GM21515 (cell line): Measurements from ENCODE around the gene ATP1A3.
"Not testable (repeated sequence)": the region's sequence is repeated elsewhere in the genome, so short reads cannot be mapped to it uniquely, and the experiment has no call there.

ENCODE experiments used
- ATAC-seq: cut with Tn5 transposase; IDR thresholded peaks from one replicate; pipeline ENCODE4 v1.9.1; 2021; ENCODE audit not compliant: unreplicated experiment

ATP1A3 gene

DNA sequence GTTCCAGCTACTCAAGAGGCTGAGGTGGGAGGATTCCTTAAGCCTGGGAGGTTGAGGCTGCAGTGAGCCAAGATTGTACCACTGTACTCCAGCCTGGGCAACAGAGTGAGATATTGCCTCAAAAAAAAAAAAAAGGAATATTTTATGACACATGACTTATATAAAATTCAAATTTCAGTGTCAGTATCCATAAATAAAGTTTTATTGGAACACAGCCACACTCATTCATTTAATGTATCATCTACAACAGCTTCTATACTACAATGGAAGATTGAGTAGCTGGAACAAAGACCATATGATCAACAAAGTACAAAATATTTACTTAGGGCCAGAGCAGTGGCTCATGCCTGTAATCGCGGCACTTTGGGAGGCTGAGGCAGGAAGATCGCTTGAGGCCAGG, 18.7 kb upstream of the ATP1A3 start:
- not testable (repeated sequence) for ATAC-seq

DNA sequence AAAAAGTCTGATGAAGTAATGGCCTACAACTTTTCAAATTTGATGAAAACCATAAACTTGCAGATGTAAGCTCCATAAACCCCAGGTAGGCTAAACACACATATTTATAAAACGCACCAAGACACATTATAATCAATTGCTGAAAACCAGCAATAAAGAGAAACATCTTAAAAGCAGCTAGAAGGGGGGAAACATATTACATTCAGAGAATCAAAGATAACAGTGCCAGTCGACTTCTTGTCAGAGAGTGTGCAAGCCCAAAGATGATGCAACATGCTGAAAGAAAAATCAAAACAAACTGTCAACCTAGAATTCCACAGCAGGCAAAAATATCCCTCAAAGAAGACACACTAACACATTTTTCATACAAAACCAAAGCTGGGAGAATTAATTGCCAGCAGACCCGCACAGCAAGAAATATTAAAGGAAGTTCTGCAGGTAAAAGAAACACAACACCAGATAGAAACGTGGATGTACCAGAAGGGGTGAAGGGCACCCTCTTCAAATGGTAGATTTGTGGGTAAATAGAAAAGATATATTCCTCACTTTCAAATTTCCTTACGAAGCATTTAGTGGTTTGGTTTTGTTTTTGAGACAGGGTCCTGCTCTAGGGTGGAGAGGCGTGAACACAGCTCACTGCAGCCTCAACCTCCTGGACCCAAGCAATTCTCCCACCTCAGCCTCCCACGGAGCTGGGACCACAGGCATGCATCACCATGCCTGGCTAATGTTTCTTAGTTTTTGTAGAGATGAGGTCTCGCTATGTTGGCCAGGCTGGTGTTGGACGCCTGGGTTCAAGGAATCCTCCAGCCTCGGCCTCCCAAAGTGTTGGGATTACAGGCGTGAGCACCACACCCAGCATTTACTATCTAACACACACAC, 16.5 kb upstream of the ATP1A3 start:
- ATAC-seq, result no peak

DNA sequence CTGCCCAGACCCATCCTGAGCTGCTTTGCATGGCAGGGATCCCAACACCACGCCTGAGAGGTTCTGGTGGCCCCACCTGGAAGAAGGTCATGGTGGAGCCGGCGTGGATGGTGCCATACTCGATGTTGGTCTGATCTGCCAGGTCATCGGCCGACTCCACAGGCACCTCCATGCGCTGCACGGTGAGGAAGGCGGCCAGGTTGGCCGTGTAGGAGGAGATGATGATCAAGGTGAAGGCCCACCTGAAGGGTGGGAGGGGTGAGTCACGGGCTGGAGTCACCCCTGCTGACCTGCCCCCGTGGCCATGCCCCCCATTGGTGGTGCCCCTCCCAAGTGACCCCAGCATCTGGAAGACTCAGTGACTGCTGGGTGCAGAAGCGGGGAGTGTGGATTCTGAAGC, 12.5 kb upstream of the ATP1A3 start:
- no peak for ATAC-seq

- ATAC-seq, result no peak
Measured at GRCh38 chr19:42005504-42005903, 11.5 kb upstream of the ATP1A3 start.

DNA sequence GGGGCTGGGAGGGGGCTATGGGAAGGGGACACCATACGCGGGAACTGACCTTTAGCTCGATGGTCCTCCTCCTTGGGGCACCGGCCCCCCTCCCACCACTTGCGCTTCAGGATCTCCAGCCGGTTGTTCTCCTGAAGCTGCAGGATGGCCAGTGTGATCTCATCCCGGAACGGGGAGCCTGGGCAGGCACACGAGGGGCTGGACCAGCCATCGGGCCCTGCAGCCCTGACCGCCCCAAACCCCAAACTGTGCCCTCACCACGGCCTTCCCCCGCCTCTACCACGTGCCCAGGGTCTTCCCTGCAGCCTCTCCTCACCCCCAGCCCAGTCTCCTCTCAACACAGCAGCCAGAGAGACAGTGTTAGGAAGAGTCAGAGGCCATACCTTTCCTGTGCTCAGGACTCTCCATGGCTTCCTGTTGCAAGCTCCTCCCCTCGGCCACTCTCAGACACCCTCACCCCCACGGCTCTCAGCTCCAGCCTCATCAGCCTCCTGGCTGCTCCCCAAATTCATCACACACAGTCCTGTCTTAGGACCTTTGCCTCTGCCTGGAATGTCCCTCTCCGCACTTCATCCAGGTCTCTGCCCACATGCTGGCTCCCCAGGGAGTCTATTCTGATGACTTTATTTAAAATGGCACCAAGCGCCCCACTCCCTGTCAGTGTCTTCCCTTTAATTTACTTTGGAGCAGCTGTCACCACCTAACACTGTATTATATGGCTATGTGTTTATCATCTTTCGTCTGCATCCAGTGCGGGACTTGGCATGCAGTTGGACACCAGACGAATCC, 9.7 kb upstream of the ATP1A3 start:
- no peak for ATAC-seq

DNA sequence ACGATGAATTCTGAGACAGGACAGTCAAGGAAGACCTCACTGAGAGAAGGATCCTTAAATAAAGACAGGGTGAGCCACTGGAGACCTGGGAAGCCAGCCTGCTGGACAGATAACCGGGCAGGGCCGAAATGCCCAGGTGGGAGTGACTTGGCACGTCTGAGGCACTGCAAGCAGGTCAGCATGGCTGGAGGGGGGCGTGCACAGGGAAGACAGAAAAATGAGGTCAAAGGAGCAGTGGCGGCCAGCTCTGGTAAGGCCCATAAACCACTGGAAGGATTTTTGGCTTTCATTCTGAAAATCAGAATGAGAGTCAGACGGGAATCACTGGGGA, 5.8 kb upstream of the ATP1A3 start:
- ATAC-seq, result no peak

DNA sequence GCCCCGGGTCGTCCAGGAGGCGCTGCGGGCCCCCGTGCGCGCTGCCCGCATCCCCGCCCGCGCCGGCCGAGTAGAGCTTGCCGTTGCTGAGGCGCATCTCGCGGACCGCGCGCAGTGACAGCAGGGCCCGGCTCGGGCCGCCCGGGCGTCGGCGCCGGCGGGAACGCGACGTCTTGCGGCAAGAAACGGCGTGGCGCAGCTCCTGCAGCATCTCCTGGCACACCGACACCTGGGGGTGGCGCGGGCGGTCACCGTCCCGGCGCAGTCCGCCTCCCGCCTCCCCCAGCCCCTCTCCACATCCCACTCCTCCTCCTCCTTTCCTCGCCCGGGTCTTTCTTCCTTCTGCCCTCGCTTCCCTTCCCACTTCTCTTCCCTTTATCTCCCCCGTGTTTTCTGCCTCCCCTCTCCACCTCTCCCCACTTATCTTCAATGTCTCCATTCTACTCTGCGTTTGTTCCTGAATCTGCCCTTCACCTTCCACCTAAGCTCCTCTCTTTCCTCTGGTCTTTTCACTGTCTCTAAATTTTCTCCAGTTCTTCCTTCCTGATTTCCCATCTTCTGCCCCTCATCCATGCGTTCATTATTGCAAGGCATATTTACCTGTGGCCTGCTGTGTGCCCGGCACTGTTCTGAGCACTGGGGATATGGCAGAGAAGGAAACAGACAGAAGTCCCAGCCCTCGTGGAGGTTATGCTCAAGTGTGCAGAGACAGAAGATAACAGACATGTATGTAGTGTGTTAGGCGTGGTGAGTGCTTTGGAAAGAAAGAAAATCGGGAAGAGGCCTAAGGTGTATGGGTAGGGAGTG, 5.2 kb upstream of the ATP1A3 start:
- no peak for ATAC-seq

DNA sequence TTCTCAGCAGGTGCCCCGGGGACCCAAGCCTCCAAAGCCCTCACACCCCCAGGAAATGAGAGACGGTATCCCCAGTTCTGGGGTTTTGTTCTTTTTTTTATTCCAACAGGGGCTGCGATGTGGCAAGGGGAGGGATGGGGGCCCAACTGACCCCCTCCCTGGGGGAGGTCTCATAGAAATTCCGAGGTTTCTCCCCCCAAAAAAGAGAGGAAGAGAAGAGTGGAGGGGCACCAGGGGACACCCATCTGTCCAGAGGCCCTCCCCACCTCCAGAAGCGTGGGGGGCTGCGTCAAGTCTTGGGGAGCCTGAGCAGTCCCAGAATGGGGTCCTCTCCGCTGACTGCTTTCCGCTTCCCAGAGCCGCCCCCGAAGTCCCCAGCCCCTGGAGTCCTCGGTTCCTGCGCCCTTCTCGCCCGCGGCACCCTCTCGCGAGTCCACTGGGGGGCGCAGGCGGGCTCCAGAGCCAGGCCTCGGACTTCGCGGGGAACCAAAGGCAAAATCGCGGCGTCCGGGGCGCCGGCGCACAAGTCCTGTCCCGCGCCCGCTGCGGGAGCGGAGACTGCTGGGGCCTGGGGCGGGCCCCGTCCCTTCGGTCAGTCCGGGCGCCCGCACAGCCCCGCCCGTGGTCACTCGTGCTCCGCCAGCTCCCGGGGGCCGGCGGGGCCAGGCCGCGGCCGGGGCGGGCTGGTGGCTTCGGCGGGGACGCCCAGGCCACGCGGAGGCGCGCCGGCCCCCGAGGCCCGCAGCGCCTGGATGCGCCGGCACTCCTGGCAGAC, 4.4 kb upstream of the ATP1A3 start:
- no peak for ATAC-seq

GRCh38 chr19:41997851-41998229, 3.8 kb upstream of the ATP1A3 start:
- no peak for ATAC-seq

DNA sequence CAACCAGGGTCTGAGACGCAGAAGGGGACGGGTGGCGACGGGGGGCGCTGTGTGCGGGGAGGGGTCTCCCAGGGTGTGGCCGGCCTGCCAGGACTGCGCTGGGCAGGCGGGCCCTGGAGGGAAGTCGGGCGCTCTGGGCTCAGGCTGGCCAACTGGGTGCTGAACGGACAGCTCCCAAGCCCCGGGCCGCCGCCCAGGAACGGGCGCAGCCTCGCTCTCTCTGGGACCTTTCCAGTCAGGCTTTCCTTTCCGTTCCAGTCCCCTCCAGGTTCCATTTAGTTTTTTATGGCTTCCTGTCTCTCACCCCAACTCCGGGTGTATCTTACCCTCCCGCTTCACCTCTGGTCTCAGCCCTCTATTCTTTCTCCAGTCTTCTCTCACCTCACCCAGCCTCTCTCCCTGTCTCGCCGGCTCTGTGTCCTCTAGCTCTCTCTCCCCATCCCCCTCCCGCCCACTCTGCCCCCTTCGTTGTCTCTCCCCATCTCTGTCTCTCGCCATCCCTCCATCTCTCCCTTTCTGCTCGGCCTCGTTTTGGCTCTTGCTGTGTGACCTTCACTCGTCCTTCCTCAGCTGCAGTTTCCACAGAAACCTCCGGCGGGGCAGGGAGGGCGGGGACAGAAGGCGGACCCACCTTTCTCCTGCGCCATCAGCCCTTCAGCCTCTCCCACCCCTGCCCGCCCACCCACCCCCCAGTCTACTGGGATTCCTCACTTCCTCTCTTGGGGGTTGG, 3.3 kb upstream of the ATP1A3 start:
- ATAC-seq, result no peak

- no peak for ATAC-seq
Measured at GRCh38 chr19:41995959-41996797, 2.1 kb upstream of the ATP1A3 start.

DNA sequence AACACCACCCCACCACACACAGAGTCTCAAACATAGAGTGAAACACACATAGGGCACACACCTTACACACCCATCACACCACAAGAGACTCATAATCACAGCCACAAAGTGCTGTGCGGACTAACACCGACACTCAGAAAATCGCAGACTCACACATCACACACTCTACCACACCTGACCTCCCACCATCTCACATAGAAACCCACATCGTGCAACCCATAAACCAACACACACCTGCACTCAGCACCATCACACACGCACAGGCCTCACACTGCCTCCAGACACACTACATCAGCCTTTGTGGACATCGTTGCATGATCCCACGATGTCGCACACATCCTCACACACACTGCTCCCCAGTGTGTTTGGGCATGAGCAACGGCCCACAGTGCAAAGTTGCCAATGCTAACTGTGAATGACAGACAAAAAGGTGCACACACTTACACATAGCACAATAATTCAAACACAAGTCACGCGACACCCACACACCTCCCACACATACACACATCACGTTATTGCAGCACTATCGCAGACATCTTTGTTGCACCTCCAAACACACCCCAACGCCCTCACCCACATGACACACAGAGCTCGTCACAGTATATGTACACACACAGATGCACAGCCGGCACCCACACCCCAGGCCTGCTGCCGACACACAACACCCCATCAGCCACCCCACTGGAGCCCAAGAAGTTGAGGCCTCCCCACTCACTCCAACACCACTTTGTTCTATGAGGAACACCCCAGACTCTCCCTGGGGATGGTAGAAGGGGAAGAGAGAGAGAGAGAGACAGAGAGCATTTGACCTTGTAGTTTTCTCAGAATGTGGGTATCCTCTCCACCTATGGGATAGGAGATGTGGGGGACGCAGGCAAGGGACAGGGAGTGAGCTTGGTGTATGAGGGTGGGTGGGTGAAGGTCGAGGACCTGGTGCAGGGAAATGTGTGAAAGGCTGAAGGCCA, 1.2 kb upstream of the ATP1A3 start:
- ATAC-seq, result no peak

GRCh38 chr19:41994521-41994971, 516 bp upstream of the ATP1A3 start:
- no peak for ATAC-seq

DNA sequence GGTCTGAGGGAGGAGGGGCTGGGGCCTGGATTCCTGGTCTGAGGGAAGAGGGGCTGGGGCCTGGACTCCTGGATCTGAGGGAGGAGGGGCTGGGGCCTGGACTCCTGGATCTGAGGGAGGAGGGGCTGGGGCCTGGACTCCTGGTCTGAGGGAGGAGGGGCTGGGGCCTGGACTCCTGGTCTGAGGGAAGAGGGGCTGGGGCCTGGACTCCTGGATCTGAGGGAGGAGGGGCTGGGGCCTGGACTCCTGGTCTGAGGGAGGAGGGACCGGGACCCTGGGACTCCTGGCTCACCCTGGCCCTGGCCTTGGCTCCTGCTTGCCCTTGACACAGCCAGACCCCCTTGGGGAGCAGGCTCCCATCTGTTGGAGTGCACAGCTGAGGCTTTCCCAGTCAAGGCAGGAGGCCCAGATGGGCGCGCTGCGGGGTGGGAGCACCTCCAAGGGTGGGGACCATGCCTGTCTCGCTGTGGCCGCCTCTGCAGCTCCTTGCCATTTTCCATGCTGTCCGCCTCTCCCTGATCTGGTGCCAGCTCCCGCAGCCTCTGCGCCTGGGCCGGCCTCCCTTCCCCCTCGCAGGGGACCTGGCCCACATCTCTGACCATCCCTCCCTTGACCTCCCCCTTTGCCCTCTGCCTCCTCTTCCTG, 2.0 kb downstream of the ATP1A3 start:
- not testable (repeated sequence) for ATAC-seq

DNA sequence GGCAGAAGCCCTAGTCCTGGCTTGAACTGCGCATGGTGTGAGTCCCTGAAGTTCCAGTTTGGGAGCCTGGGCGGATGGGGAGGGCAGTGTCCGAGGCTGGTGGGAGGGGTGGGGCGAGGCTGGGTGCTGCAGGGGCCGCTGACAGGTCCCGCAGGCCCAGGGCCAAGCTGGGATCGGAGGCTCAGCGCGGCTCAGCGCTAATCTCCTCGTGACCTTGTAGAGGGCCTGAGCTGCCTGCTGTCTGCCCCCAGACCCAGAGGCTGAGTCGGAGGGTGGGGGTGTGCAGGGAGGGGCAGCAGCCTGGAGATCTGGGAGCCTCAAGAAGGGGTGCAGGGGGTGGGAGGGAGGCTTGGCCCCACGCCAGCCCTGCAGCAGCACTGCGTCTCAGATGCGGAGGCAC, 3.0 kb downstream of the ATP1A3 start:
- no peak for ATAC-seq

DNA sequence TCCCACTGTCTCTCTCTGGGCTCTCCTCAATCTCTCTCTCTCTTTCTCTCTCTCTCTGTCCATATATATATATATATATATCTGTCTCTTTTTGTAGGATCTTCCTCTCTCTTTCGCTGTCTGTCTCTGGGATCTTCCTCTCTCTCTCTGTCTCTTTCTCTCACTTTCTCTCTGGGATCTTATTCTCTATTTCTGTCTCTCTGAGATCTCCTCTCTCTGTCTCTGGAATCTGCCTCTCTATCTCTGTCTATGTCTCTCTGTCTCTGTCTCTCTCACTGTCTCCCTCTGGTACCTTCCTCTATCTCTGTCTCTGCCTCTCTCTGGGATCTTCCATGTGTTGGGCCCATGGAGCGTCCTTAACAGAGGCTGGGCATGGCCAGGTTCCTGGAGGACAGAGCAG, 3.4 kb downstream of the ATP1A3 start:
- no peak for ATAC-seq

- ATAC-seq, result no peak
Measured at GRCh38 chr19:41990028-41990427, 4.0 kb downstream of the ATP1A3 start.

DNA sequence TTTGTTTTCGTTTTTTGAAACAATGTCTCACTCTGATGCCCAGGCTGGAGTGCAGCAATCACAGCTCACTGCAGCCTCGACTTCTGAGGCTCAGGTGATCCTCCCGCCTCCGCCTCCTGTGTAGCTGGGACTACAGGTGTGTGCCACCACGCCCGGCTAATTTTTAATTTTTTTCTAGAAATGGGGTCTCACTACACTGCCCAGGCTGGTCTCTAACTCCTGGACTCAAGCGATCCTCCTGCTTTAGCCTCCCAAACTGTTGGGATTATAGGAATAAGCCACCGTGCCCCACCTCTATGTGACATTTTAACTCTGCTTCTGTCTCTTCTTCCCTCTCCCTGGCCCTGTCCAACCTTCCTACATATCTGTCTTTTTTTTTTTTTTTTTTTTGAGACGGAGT, 5.1 kb downstream of the ATP1A3 start:
- ATAC-seq, result no peak
